ENCODE data around the gene AKR1D1.

DNA sequence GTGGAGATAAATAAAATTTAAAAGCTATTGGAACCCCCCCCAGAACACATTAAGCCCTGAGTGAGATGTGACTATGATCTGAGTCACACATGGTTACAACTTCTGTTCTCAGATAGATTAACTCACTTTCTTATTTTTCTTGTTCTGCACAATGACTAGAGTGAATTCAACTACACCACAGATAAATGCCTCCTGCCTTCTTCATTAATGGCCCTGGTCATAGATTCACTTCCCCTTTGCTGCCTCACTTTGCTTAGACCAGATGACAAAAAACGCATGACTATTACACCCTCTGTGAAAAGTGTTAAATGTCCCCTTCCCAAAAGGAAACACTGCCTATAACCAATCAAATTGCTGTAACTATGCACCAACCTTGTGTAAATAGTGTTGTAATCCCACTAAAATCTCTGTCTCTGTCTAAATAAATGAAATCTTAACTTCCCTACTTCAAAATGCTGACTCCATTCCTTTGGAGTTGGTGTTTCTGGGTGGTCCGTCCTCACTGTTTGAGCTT is 49.4 kb downstream of the AKR1D1 start:
- TF ChIP-seq, protein P1, sequence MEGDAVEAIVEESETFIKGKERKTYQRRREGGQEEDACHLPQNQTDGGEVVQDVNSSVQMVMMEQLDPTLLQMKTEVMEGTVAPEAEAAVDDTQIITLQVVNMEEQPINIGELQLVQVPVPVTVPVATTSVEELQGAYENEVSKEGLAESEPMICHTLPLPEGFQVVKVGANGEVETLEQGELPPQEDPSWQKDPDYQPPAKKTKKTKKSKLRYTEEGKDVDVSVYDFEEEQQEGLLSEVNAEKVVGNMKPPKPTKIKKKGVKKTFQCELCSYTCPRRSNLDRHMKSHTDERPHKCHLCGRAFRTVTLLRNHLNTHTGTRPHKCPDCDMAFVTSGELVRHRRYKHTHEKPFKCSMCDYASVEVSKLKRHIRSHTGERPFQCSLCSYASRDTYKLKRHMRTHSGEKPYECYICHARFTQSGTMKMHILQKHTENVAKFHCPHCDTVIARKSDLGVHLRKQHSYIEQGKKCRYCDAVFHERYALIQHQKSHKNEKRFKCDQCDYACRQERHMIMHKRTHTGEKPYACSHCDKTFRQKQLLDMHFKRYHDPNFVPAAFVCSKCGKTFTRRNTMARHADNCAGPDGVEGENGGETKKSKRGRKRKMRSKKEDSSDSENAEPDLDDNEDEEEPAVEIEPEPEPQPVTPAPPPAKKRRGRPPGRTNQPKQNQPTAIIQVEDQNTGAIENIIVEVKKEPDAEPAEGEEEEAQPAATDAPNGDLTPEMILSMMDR (conservative IDR thresholded peaks at IDR 0.05 in 1 of 2, IDR thresholded peaks at IDR 0.05 in 1 of 2; ENCODE audit: extremely low read depth in 1 of 2, insufficient read depth in 1 of 2, low read depth in 1 of 2, low read length in 2 of 2) = no peak
- no peak for TF ChIP-seq EZH2 (IDR thresholded peaks at IDR 0.05; ENCODE audit: borderline replicate concordance, low read length)

Measured in mammary epithelial cell (primary cell).